ENCODE data around the gene CSAD.

- TF ChIP-seq, protein P1, sequence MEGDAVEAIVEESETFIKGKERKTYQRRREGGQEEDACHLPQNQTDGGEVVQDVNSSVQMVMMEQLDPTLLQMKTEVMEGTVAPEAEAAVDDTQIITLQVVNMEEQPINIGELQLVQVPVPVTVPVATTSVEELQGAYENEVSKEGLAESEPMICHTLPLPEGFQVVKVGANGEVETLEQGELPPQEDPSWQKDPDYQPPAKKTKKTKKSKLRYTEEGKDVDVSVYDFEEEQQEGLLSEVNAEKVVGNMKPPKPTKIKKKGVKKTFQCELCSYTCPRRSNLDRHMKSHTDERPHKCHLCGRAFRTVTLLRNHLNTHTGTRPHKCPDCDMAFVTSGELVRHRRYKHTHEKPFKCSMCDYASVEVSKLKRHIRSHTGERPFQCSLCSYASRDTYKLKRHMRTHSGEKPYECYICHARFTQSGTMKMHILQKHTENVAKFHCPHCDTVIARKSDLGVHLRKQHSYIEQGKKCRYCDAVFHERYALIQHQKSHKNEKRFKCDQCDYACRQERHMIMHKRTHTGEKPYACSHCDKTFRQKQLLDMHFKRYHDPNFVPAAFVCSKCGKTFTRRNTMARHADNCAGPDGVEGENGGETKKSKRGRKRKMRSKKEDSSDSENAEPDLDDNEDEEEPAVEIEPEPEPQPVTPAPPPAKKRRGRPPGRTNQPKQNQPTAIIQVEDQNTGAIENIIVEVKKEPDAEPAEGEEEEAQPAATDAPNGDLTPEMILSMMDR (conservative IDR thresholded peaks at IDR 0.05; ENCODE audit: low read depth, low read length) = no peak
- TF ChIP-seq EZH2 (IDR thresholded peaks at IDR 0.05; ENCODE audit: borderline replicate concordance, low read depth, low read length, poor library complexity, severe bottlenecking) = no peak
Observed at GRCh38 chr12:53115112-53115890, 65.4 kb downstream of the CSAD start.
